Transverse colon (tissue), 3 donors: ENCODE results near the gene MBD3L2.
"Not testable (repeated sequence)": the region's sequence is repeated elsewhere in the genome, so short reads cannot be mapped to it uniquely, and the experiment has no call there.

ENCODE experiments used
- CTCF ChIP-seq, 5 experiments: fragments of 200-600 bp in 3 of 5; fragments of 450-650 bp in 2 of 5; sonication (generic) in 3 of 5; IDR thresholded peaks; 1 replicate in 2 of 5; 2 replicates in 3 of 5; pipeline ENCODE4 v1.5.1; 2016 to 2017; ENCODE audit warnings: antibody characterized with exemption in 5 of 5, inconsistent platforms in 3 of 5, mild to moderate bottlenecking in 2 of 5, moderate library complexity in 1 of 5
- EP300 ChIP-seq: sonication (generic); formaldehyde crosslinking; IDR thresholded peaks from one replicate; pipeline ENCODE4 v1.6.1; 2017; ENCODE audit warnings: antibody characterized with exemption, low read depth
- POLR2A ChIP-seq: fragments of 450-650 bp; IDR thresholded peaks from one replicate; pipeline ENCODE4 v1.6.1; 2016; ENCODE audit warnings: antibody characterized with exemption, mild to moderate bottlenecking, moderate library complexity

DNA sequence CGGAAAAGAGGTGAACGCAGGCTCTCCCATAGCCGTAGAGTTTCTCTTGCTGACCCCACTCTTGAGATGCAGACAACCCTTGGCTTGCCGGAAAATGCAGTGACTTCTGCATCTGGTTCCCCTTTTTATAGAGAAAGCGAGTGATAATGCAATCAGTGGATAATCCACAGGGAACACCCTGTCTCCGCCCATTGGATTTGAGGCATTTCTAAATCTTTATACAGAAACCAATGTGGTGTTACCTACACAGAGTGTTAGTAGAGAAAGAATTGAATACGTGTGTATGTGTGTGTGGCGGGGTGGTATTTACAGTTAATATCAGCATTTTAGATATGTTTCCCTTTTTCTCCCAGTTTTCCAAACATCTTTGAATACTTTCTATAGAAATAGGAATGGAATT is 9.5 kb downstream of the MBD3L2 start, which contains the start of gene MBD3L3:
- TF ChIP-seq CTCF (IDR thresholded peaks at IDR 0.05); POLR2A; EP300: not testable (repeated sequence)
